GM21786 (cell line): ENCODE results near the gene SMIM45.

Experiments
- ATAC-seq: cut with Tn5 transposase; IDR thresholded peaks from one replicate; pipeline ENCODE4 v1.9.1; 2021; ENCODE audit not compliant: unreplicated experiment

The SMIM45 gene

DNA sequence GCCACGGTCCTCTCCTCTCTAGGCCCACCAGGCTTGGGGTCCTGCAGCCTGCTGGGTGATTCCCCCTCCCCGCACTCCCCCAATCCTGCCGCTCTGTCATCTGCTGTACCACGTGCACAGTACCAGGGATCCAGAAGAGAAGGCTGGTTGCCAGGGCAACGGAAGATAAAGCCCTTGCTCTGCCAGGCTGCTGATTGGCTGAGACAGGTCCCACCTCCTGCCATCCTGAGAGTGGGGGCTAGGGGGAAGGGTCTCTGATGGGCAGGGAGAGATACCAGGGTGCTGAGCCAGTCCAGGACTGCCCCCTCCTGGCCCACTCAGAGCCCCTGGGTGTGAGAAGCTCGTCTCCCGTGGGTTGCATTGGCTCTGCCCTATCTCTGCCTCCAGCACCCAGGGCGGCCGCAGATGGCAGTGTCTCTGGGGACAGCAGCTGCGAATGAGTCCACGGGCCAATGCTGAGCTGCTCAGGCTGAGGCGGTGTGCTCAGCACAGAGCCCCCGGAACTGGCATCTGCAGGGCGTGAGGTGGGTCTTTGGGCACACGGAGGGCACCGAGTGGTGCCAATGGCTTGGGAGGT is at the start of gene SMIM45:
SMIM45 (plus strand) TSS at position 253 of the 577 bp plus-strand sequence.
- no peak for ATAC-seq

- ATAC-seq = no peak
Observed at GRCh38 chr22:41902932-41903421, 49.0 kb upstream of the SMIM45 start.

DNA sequence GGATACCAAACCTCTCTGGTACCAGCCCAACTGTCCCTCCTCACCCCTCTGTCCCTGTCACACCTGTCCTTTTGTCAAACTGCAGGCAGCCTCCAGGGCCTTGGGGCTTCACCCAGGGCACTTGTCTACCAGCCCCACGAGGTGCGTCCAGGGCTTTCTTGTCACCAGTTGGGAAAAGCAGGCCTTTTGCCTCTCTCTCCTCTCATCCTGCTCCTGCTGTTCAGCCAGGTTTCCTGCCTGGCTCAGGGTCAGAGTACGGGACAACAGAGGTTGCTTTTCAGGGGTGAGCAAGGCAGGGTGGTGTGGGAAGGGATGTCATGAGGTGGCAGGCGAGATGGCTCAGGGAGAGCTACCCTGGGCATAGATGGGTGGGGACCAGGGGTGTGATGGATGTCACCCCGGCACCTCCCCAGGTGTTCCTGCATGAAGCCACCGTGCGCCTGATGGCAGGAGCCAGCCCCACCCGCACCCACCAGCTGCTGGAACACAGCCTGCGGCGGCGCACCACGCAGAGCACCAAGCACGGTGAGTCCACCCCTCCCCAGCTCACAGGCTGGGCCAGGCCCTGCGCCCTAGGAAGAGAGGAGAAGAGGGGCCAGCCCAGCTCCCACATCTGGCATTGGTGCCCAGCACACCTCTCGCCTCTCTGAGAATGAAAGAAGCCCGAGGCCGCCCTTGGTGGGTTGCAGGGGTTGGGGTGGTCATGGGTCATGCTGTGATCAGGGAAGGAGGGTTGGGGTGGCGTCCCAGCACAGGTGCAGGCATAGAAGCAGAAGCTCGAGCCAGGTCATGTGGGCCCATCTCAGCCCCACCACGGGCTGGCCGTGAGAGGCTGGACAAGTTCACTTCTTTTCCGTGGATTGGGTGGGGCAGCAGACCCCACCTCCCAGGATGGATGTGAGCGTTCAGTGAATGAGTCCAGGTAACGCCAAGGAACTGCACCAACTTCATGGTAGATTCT is 47.2 kb upstream of the SMIM45 start:
- no peak for ATAC-seq

GRCh38 chr22:41905411-41906202 is 46.3 kb upstream of the SMIM45 start:
- no peak for ATAC-seq

DNA sequence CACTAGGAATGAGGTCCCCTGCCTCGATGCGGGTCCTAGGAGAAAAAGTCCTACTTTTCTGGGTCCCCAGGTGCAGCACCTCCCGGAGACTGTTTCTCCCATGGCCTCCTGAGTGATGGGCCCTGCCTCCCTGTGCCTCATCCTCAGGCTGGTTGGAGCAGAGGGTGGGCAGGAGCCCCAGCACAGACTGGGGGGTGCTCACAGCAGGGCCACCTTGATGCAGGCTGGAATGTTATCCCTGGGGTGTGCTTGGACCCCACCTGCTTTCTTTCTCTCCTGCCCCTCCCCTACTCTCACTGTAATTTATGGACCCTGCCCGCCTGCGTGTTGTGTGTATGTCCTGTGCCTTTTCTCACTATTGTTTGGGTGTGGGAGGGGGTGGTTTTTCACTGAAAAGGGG is 45.1 kb upstream of the SMIM45 start:
- no peak for ATAC-seq

GRCh38 chr22:41907436-41908401 is 44.2 kb upstream of the SMIM45 start:
- ATAC-seq = no peak

GRCh38 chr22:41908411-41909309 is 43.3 kb upstream of the SMIM45 start:
- ATAC-seq = no peak

DNA sequence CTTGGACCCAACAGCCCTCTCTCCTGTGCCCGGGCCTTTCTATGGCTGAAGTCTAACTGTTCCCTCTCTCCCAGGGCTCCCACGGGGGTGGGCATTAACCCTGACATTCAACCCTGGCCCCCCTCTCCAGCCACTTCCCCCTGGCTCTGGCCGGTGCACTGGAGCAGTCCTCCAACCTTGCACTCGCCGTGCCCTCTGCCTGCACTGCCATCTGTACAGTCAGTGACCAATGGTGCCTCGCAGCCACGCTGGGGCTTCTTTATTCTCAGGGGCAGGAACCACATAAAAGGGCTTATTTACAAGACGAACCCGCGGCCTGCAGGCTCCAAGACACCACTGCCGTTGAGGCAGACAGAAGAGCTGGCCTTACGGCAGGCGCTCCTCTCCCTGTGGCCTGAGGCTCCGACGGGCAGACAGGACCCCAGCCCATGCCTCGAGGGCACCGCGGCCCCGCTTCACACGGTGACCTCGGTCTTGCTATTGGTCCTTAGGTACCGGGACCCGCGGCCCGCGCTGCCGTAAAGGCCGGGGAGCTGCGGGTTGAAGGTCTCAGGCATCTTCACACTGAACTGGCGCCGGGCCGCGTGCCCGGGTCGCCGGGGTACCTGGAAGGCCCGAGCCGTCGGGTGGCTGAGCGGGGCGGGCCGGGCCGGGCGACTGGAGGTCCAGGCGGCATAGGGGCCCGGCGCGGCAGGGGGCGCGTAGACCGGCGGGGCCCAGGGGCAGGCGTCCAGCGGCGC is 42.5 kb upstream of the SMIM45 start:
- no peak for ATAC-seq

DNA sequence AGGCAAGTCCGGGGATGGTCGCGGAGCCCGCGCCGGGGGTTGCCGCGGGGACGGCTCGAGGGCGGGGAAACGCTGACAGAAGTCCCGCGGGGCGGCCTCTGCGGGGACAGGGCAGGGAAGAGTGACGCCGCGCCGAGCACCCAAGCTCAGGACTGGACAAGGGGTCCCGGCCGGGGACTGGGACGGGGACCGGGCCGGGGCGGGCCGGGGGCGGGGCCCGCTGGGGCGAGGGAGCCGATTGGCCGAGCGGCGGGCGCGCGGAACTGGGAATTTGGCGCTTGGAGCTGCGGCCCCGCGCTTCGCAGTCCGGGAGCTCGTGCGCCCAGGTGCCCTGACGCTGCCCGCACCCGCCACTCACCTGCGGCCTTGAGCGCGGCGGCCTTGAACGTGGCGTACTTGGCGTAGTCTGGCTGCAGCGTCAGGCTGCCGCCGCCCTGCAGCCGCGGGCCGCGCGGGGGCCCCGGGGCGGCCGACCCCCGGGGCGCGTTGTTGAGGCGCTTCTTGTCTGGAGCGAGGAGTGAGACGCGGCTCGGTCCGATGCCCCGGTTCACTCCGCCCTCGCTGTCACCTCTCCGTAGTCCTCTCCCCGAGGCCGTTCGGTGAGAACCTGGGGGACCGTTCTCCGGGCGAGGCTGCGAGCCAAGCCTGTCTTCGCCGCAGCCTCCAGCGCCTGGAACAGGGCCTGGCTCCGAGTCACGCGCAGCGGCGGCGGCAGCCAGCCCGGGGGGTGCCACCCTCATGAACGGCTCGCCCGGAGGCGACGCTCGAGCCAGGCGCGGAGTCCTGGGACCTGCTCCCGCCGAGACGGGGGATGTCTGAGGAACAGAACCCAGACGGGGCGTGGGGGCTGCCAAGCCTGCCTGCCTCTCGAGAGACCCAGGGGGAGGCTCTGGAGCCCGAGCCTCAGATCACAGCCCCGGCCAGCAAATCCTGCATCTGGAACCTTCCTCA is 41.6 kb upstream of the SMIM45 start:
- ATAC-seq = no peak

DNA sequence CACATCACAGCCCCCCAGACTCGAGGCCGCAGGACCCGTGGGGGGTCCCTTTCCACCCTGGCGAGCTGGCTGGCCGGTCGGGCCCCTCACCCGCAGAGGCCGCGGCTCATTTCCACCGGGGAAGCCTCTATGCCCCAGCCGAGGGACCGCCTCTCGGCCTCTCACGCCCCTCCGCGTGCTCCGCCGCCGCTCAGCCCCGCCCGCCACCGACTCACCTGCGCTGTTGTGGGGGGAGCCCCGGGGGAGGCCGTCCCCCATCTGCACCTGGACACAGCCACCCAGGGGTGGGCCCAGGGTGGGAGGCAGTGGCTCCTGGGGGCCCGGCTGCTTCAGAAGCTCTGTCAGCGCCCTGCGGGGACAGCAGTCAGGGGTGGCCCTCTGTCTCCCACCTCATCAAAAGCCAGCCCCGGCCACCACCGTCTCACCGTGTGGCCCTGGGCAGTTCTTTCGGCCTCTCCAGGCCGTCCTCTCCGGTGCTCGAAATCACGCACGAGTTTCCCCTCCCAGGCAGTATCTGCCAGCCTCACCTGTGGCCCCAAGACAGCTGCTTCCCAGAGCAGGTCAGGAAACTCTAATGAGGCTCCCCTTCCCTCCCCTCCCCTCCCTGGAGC is 40.8 kb upstream of the SMIM45 start:
- no peak for ATAC-seq

GRCh38 chr22:41912338-41913039 is 39.5 kb upstream of the SMIM45 start:
- no peak for ATAC-seq

DNA sequence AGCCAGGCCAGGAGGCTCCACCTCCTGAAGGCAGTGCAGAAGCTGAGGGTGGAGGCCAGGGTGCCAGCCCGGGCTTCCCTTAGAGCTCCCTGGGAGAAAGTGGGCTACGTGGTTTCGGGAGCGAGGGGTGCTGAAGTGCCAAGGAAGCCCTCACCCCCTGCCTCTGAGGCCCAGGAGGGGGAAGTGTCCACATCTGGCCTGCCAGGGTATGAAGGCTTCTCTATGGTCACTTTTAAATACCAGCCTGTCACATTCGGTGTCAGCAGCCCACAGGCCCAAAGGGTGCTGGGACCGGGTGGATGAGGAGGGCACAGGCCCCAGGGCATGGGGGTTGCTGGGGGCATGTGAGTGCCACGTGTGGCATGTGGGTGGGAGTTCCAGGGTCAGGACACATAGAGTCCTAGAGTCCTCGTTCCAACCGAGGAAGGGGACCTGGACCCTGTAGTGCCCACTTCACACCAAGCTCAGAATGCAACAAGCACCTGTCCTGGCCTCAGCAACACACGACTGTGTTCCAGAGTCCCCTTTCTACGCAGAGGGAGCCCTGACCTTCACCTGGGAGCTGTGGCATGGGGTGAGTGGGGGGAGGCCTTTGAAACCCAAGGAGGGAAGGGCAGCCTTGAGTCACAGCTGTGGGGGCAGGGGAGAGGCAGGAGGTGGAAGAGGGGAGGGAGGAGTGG is 38.8 kb upstream of the SMIM45 start:
- ATAC-seq = no peak

DNA sequence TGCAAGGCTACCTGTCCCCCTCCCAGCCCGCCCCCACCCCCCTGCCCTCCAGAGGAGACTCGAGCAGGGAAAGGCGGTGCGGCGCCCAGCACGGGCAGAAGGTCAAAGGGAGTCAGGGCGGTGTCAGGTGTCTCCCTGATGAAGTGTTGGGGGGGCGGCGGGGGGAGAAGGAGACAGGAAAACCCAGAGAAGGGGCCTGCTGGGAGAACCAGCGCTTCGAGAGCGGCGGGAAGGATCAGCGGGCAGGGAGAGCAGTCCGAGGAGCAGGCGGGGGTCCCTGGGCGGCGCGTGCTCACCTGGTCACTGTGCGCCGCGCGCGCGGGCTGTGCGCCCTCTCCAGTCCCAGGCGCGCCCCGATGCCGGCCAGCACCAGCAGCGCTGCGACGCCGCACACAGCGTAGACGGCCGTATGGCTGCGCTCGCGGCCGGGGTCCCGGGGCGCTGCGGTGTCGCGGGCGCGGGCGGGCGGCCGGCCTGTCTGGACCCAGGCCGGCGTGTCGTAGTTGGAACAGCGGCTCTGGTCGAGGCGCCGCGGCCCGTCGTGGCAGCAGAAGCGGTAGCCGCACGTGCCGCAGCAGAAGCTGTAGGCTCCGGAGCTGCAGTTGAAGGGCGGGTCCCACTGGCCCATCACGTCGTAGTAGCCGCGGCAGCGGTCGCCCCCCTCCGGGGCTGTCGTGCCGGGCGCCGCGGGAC is 38.0 kb upstream of the SMIM45 start:
- no peak for ATAC-seq

DNA sequence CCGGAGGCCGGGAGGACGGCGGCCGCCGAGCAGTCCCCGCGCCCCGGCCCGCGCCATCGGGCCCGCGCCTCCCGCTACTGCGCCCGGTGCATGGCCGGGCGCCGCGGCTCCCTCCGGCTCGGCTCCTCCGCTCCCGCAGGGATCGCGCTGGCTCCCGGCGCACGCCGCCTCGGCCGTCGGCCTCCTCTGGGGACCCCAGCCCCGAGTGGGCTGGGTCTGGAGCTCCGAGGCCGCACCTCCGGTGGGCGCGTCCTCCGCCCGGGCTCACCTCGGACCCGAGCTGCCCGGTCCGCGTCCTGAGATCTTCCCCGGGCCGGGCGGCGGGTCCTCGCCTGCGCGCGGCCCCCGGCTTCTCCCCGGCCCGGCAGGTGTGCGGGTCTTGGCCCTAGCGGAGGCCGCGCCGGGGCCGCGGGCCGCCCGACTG is 37.3 kb upstream of the SMIM45 start:
- ATAC-seq = no peak
